ENCODE data around the gene FREY1. TPM values are rescaled to one million over a fixed set of nuclear protein-coding genes. Genes with fewer than 3 reads are reported as not detected.
A peak's percentile ranks its signal among the peaks of the same experiment; 100 is the strongest.

The FREY1 gene
- total and polyA plus RNA-seq, 2 of the 8 experiments (the other 6 are each of a cell fraction or from before 2014, with no cell fraction given) = 0.32 to 1.1 TPM

DNA sequence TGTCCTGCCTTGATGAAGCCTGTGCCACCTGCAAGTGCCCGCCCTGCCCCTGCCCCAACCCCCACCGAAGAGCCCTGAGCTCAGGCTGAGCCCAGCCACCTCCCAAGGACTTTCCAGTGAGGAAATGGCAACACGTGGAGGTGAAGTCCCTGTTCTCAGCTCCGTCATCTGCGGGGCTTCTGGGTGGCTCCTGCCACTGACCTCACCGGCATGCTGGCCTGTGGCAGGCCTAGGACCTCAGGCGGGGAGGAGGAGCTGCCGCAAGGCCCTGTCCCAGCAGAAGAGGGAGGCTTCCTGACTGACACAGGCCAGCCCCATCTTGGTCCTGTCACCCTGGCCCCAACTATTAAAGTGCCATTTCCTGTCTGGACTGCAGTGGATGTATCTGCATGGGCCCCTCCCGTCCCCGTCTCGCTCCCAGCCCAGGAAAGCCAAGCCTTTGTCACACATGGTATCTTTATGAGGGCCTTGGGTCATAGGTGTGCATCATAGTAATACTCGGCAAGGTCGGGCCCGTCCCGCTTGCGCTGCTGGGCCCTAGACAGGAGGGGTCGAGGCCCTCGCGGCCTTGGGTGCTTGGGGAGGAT is 882 bp downstream of the FREY1 start:
- CTCF ChIA-PET (ENCODE audit: partially characterized antibody) = interaction anchor here (1.2 to 1.4 kb wide), 2 partner anchors 12 to 100 kb away, joined by 4 read pairs; no protein-coding TSS in a partner anchor
- peaks cover 6 to 23% (median 18%) of the 10 kb centered on the region in 4 experiments; a peak in 6 of 8 replicates for H3K36me3 ChIP-seq (ENCODE audit: control insufficient read depth in 2 of 4, insufficient read depth in 4 of 4, low read length in 3 of 4)
- H3K9ac ChIP-seq (replicated peaks in 1 of 4; ENCODE audit: extremely low read depth in 1 of 4, low read depth in 3 of 4, low read length in 3 of 4) = no peak overlapping the region
- 0 out of 2 replicates have a peak, but pooled peaks cover 2% of the 10 kb centered on the region for H3K23me2 ChIP-seq (ENCODE audit: low read depth, low read length)
- H4K91ac ChIP-seq (replicated peaks; ENCODE audit: insufficient read length, low read length) = no peak overlapping the region
- no peak overlapping the region for H3K27ac ChIP-seq (ENCODE audit: low read depth, low read length)
- H3K79me1 ChIP-seq (ENCODE audit: low read depth, low read length) = no peaks in the 10 kb centered on the region
- no peak overlapping the region for H2BK5ac ChIP-seq (ENCODE audit: low read depth, low read length)
- H2AK5ac ChIP-seq (ENCODE audit: low read depth, low read length) = no peak overlapping the region
- peaks cover 3 to 20% of the 10 kb centered on the region in 2 experiments for H4K20me1 ChIP-seq (replicated peaks in 1 of 2; ENCODE audit: control insufficient read depth in 1 of 2, insufficient read depth in 2 of 2, low read length in 2 of 2)
- DNase-seq (ENCODE audit: low read depth in 1 of 2, low spot score in 2 of 2) (no peak), FAIRE-seq (no peak)
- H3K14ac ChIP-seq (ENCODE audit: insufficient read length) = no peak overlapping the region
- H3K4me1 ChIP-seq (replicated peaks in 1 of 4; ENCODE audit: control insufficient read depth in 3 of 4, insufficient read depth in 4 of 4, low read length in 3 of 4) = peaks cover 0 to under 1% (median 0%) of the 10 kb centered on the region in 4 experiments; a peak in 1 of 7 replicates
- no peak overlapping the region for H2BK20ac ChIP-seq (ENCODE audit: low read length)
- no peak overlapping the region for H3K4me3 ChIP-seq (ENCODE audit: extremely low read depth in 1 of 4, insufficient read depth in 2 of 4, low read depth in 3 of 4, low read length in 4 of 4)
- 90% methylated on average over 15 of the region's 19 CpGs; no CpG with 5 or more reads in 1 of the 2 experiments for WGBS, 2 experiments (ENCODE audit: extremely low coverage in 1 of 2, insufficient coverage in 1 of 2, insufficient read length in 1 of 2, insufficient replicate concordance in 2 of 2, low coverage in 1 of 2, low lambda C conversion rate in 2 of 2, missing lambda C conversion rate in 1 of 2)
- H3K9me3 ChIP-seq (ENCODE audit: insufficient read depth in 2 of 2, low read depth in 1 of 2, low read length in 1 of 2) = no peaks in the 10 kb centered on the region
- no peak overlapping the region for H2BK15ac ChIP-seq (ENCODE audit: low read length)
- no peak overlapping the region for H3K23ac ChIP-seq (ENCODE audit: insufficient read length)
- no peak overlapping the region for H3K56ac ChIP-seq (replicated peaks; ENCODE audit: insufficient read length, low read depth, low read length)
- no peak overlapping the region for H2AFZ ChIP-seq (ENCODE audit: low read length)
- H4K5ac ChIP-seq (ENCODE audit: insufficient read length, low read depth, low read length) = no peak overlapping the region
- POLR2A ChIA-PET (ENCODE audit: partially characterized antibody) = interaction anchor here (0.9 to 6.2 kb wide), 6 partner anchors 10 to 44 kb away, joined by 3 to 36 read pairs (median 4); partner anchors contain the start of genes LARGE2 and PEX16
- H3K18ac ChIP-seq (ENCODE audit: extremely low read depth, low read length) = no peak overlapping the region
- no peak overlapping the region for H3K4ac ChIP-seq (replicated peaks; ENCODE audit: insufficient read length, low read depth, low read length)
- H4K8ac ChIP-seq (ENCODE audit: extremely low read depth, insufficient read depth, low read length) = peak overlapping the region; percentile 80
- no peak overlapping the region for H3K4me2 ChIP-seq (ENCODE audit: insufficient read depth in 1 of 2, low read depth in 2 of 2, low read length in 2 of 2)
- H2BK120ac ChIP-seq (replicated peaks; ENCODE audit: low read depth, low read length) = no peak overlapping the region
- no peaks in the 10 kb centered on the region for H3K79me2 ChIP-seq (ENCODE audit: control insufficient read depth in 1 of 2, insufficient read depth in 2 of 2, low read length in 2 of 2)
- H2BK12ac ChIP-seq (ENCODE audit: low read depth, low read length) = no peak overlapping the region
- no peaks in the 10 kb centered on the region for H3K27me3 ChIP-seq (replicated peaks in 1 of 4; ENCODE audit: control insufficient read depth in 3 of 4, extremely low read depth in 1 of 4, insufficient read depth in 3 of 4, low read length in 3 of 4)
- TF ChIP-seq RXRA (IDR thresholded peaks at IDR 0.05; ENCODE audit: insufficient read depth, low read depth, low read length) = no peak
- TF ChIP-seq SIN3A (conservative IDR thresholded peaks at IDR 0.05 in 1 of 2, IDR thresholded peaks at IDR 0.05 in 1 of 2; ENCODE audit: low read depth in 1 of 2, low read length in 2 of 2) = no peak
- TF ChIP-seq ASH2L (IDR thresholded peaks at IDR 0.05; ENCODE audit: low read length) = no peak
- TF ChIP-seq KDM4A (IDR thresholded peaks at IDR 0.05; ENCODE audit: low read depth, low read length, severe bottlenecking) = no peak
- no peak for TF ChIP-seq SRF (IDR thresholded peaks at IDR 0.05; ENCODE audit: low read depth, low read length)
